CD4-positive, alpha-beta T cell treated with Interferon alpha-2 for 1 hour (primary cell): ENCODE data around the gene SLC4A11.
A peak's percentile ranks its signal among the peaks of the same experiment; 100 is the strongest.

Experiments used
- DNase-seq, 2 donors: peaks; one replicate each; pipeline ENCODE4 v3.0.0-alpha.2; 2020 to 2022

SLC4A11 gene

DNA sequence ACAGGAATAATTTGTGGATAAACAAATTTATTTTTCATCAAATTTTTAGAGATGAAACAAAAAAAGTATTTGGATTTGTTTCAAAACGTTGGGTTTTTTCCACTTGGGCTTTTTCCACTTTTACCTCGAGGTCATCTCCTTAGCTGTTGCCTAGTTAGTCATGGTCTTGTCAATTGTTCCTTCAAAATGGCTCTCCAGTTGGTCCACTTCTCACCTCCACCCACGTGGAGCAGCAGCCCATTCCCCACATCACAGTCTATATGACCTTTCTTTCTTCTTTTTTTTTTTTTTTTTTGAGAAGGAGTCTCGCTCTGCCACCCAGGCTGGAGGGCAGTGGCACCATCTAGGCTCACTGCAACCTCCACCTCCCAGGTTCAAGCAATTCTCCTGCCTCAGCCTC, 6.7 kb upstream of the SLC4A11 start:
- DNase-seq, result no peak

DNA sequence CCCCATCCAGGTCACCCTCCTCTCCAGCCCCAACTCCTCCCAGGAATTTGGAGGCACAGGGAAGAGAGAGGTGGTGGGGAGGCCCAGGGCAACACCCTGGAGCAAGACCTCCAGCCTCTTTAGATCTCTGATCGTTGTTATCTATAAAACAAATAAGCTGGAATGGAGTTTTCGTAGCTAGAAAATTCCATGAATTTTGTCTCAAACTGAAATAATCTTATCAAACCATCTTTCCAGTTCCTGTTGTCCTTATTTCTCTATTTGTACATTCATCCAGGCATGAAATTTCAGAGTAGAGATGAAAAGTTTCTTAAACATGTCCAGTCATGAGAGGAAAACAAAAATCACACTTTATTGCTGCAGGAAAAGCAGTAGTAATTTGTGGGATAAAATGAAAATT, 6.2 kb upstream of the SLC4A11 start:
- no peak for DNase-seq

DNA sequence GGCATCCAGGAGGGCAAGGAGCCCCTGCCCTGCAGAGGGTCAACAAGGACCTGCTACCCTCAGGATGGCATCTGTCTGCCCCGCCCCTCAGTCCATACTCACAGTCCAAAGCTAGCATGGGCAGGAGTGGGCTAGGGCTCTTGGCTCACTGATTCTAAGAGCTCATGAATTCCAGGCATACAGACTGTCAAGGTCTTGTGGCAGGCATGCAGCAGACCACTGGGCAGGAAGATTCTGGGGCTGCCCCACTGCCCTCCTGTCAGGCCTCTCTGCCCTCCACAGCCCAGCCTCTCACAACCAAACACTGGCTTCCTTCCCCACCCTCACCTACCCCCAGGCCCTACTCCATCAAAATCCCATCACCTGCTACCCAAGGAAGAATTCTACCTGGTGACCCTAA, 5.6 kb upstream of the SLC4A11 start:
- no peak for DNase-seq

DNA sequence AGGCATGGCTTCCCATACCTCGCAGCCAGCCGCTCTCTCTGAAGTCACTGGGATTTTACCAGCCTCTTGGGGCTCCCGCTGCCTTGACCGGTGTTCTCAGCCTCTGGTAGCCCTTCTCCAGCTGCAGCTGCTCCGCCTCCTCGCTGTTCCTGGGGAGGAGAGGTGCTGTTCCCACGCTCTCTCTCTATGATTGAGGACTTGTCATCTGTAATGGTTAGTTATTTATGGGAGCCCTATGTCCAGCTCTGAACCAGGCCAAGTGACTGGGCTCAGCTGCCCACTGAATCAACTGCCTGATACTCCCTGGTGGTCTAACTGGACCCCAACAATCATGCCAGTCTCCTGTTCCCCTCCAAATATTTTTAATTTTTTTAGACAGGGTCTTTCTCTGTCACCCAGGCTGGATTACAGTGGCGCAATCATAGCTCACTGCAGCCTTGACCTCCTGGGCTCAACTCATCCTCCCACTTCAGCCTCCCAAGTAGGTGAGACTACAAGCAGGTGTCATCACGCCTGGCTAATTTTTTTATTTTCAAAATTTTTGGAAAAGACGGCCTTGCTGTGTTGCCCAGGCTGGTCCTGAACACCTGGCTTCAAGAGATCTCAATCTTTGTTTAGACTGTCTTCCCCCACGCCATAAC, 4.8 kb upstream of the SLC4A11 start:
- DNase-seq, result no peak

DNA sequence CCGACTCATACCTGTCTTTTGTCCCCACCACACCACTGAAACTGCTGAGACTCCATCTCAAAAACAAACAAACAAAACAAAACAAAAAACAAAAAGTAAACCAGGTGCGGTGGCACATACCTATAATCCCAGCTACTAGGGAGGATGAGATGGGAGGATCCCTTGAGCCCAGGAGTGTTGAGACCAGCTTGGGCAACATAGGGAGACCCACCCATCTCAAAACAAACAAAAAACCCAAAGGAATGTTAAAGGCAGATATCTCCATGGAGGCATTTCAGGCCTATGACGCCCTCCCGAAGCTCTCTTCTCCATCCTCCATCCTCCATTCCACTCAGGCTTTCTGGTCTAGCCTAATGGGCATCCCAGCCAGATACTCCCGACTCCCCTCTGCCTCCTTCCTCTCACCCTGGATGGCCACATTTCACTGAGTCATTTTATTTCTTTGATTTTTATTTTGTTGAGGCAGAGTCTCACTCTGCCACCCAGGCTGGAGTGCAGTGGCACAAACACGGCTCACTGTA, 3.2 kb upstream of the SLC4A11 start:
- DNase-seq, result no peak

DNA sequence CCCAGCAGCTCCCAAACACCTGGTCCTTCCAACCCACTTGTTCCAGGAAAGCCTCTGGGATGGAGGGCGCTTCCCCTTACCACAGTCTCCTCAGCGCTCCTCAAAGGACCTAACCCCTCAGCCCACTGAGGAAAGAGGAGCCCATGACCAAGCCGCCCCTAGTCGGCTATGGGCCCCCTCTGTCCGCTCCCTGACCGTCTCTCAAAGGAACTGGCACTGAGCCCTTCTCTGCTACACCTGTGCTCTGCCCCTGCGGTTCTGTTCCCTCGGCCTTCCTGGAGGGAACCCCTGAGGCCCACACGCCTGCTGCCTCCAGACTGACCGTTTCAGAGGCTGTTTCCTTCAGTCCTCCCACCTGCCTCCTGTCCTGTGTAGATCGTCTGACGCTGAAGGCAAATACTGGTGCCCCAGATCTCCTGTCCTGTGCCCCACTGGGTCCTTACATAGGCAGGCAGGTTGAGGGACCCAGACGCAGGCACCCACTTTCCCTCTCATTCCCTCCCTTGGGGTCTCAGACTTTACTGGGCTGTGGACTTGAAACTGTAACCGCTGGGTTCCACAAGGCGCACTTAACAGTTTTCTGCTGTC, 1.9 kb upstream of the SLC4A11 start:
- no peak for DNase-seq

DNA sequence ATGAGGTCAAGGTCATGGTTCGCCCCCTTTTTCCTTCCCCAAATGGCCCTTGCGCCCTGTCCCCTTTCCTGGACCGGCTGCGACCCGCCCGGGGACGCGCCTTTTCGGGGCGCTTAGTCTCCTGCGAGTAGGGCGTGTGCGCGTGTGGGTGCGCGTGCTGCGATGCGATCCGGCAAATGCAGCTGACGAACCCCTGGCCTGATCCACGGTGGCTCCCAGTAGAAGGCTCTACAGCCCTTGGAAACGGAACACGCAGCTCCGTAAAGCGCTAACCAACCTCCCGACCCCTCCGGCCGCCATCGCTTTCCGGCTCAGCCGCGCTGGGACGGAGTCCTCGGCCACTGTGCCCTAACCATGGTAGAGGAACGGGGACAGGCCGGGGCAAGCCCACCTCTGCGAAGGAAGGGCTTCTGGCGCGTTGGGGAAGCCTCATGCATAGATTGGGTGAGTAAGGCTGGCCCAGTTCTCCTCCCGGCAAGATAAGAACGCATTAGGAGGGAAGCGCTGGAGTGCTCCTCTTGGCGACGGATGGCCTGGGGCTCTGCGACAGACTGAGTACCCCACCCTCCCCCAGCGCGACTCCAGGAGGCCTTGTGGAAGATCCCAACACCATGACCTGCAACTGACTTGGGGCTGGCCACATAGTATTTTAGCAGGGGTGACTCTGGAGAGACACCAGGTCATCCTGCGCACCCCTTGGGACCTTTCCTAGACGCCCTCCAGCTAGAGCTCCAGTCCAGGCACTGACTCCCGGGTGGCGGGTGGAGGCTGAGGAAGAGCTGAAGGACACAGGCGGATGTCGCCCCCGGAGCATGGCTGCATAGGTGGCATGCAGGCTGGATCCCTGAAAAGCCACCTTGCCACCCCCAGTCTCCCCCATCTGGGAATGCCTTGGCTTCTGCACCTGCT, 1.1 kb upstream of the SLC4A11 start:
- DNase-seq, result no peak

DNA sequence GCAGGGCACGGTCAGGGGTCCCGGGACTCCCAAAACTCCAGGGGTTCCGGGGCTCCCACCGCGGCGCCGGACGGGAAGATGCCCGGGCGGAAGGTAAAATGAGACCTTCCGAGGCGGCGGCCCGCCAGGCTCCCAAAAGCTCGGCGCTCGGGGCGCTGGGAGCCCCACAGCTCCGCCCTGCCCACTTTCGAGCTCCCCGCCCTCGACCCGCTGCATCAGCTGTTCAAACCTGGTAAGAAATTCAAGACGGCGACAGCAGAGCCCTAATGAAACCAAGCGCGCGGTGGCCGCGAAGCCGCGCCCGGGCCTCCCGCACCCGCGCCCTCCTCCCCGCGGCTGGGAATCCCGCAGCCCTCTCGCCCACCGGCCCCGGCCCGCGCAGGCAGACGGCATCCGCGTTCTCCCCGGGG, 369 bp downstream of the SLC4A11 start:
- DNase-seq, result peak; percentile 21 to 48

DNA sequence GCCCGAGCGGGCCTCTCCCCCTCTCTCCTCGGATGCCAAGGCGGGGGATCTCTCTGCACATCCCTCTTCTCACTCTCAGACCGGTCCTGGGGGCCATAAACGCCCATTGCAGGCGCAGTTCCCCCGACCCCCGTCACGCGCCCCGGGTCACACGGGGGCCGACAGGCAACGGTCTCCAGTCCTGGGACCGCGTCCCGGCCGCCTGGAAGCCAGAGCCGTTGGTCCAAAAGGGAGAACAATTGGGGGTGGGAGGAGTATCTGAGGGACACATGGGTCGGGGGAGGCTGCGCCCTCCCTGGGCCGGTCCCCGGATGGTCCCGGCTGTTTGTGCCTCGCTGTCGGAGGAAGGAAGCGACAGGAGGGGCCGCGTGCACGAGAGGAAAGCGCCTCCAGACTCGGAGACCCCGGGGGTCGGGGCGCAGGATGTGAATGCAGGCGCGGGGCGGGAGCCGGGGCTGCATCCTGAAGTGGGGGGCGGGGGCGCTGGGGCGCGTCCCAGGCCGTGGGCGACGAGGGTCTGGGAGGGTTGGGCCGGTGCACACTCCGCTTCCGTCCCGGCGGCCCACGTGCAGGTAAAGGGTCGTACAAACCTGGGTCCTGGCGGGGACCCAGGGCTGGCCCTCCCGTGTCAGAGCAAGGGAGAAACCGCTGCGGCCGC, 903 bp downstream of the SLC4A11 start:
- DNase-seq, result peak in 1 of 2 donors; percentile 5

DNA sequence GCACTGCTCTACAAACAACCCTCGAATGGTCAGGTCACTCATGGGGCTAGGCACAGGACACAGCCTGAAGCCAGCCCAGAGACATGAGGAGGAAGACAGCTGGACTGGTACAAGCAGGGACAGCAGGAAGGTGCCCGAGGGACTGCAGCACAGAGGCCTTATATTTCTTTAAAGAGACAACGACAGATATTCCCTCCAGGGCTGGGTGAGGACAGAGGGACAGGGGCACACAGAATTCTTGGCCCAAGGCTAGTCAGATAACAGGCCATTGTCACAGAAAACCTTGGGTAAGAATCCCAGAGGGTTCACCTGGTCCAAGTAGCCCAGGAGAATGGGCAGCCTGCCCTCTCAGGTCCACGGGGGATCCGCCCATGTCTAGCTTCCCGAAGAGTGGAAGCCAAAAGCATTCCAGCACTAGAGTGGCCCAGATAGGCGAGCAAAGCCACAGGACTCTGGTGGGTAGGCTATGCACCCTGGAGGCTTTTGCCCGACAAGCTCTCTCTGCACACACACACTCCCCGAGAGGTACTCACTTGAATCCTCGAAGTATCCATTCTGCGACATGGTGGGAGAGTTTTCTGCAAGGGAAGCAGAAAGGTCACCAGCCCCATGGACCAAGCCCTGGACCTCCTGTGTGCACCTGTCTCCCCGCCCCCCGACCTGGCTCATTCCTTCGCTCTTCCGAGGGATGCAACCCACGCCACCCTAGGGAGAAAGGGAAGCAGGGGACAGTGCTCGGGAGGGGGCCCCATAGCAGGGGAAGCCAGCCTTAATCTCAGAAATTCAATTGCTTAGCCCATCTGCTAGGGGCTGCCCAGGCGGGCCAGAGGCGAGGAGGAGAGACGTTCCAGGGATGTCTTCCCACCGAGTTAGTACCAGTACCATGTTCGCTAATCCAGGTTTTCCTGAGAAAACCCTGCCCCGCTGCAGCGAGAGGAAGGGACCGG, 1.7 kb downstream of the SLC4A11 start:
- DNase-seq, result no peak

DNA sequence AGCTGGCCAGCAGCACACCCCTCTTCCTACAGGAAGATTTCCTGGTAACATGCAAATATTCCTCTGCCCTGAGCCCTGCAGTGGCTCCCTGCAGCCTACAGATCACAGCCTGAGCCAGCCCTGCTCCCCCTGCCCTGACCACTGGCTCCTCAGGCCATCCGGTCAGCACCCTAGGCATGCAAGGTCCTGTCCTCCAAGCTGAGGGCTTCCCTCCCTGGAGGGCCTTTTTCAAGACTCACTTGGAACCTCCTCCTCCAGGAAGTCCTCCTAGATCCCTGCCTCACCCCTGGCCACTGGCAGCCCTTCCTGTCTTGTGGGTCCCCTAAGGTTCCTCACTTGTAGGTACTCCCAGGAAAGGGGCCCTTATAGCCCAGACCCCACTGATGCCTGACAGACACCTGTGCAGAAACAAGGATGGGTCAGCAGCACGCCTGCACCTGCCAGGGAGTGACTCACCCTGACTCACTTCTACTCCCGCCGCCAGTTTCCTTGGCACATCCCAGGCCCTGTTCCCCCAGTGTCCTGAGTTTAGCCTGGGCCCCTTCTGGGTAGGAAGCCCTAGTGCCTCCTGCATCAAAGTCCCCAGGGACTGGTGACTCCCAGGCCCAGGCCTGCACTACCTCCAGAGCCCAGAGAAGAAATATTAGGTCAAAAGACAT, 3.2 kb downstream of the SLC4A11 start:
- no peak for DNase-seq

DNA sequence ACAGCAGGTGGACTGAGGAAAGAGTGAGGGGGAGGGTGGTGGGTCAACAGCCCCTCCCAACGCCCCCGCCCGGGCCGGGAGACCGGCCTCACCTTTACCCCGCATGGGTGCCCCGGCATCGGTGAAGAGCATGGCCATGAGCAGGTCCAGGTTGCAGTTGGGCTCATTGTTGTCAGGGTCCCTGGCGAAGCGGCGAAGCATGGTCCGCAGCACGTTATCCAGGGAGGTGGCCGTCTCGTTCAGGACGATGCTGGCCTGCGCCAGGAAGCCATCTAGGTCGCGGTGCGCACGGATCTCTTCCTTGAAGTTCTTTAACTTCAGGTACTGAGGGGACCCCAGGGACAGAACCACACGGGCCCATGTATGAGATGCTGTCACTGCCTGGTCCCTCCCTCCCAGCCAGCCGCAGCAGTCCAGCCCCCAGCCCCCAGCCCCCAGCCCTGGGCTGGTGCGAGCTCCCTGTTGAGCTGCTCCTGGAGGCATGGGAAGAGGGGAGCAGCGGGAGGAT, 4.9 kb downstream of the SLC4A11 start:
- DNase-seq, result no peak

DNA sequence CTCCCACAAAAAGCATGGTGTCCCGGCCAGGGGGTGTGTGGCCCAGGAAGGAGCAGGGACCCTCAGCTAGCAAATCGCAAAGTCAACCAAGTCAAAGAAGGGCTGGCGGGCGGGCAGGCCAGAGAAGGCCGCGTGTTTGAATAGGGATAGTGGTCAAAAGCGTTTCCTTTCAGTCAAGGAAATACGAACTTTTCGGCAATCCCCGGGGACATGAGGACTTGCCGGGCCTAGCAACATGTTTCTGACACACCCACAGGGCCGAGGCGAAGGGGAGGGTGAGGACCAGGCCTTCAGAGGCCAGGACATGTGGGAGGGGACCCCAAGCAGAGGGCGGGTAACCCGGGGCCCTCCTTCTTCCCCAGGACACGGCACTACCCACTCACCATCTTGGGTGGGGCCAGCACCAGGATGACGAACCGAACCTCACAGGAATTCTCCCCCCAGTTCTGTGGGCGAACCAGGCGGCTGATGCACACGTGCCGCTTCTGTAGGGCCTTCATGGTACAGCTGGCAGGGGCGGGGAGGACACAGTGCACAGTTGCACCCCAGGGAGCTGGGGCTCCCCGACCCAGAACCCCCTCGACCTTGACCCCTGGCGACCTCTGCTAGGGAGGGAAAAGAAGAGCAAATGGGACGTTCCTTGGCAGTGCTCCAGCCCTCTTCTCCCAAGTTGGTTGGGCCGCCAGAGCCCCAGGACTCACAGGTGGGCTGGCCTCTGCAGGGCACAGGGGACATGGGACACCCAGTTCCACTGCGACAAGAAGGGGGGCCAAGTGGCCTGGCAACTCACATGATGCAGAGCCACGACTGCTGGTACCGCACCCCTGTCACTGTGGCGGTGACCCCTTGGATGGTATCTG, 5.6 kb downstream of the SLC4A11 start:
- no peak for DNase-seq

DNA sequence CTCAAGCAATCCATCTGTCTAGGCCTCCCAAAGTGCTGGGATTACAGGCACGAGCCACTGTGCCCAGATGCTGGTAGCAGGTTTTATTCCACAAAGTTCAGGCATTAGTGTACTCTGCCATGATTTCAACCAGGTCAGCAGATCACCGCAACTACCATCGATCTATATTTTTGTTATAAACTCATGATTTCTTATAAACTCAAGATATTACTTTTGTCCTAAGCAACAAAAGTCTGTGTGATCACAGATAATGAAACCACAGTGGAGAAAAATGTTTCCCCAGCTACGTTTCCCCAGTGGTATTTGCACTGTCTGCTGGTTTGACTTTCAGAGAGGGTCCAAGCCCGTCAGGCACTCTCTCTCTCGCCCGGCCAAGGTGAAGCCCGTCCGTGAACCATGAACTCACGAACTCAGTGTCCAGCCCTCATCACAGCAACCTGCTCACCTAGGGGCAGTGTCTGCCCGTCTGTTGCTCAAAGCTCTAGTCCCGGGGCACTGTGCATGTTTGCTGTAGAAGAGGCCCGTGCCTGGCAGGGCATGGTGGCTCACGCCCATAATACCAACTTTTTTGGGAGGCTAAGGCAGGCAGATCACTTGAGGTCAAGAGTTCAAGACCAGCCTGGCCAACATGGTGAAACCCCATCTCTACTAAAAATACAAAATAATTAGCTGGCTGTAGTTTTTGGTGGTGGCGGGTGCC, 7.0 kb downstream of the SLC4A11 start:
- DNase-seq, result no peak

DNA sequence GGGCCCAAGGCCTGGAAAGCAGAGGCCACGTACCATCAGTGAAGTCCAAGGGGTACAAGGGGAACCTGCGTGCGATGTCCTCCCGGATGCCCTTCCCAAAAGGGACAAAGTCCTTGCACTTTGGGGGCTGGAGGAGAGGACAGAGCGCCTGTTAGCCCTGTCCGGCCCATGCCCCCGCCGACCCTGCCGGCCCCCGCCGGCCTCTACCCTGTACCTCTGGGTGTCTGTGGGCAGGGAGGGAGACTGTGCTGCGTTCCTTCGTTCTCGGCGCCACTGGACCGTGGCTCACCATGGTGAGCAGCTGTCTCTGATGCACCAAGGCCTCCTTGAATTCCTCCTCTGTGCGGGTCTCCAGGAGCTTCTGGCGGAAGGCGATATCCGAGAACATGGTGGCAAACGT, 7.9 kb downstream of the SLC4A11 start:
- no peak for DNase-seq

DNA sequence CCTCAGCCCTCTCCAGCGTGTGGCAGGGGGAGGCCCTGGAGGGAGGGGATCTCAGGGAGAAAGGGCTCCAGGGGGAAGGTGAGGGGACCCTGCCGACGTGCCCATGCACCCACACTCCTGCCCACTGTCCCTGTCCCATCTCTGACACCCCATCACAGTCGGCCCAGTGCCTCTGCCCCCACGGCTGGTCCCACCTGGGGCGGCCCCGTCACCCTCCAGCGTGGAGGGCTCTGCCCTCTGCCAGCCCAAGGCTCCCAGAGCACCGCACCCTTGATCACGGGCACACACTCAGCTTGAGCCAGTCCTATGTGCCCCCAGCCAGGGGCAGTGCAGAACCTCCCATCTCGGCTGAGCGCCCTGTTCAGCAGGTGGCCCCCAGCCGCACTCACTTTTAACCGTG, 9.2 kb downstream of the SLC4A11 start:
- DNase-seq, result no peak

DNA sequence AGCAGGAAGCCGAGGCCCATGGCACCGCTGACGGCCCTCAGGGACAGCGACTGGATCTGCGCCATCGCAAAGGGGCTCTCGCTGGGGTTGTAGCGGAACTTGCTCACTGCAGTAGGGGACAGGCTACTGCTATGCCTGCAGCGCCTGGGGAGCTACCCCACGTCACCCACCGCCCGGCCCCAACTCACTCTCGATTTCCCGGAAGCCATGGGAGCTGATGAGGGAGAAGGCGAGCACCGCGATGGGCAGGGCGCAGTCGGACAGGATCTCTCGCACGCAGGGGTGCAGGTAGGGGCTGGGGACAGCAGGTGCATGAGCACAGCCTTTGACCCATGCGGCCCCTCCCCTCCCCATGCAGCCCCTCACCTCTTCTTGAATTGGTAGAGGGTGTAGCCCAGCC, 9.8 kb downstream of the SLC4A11 start:
- DNase-seq, result no peak

DNA sequence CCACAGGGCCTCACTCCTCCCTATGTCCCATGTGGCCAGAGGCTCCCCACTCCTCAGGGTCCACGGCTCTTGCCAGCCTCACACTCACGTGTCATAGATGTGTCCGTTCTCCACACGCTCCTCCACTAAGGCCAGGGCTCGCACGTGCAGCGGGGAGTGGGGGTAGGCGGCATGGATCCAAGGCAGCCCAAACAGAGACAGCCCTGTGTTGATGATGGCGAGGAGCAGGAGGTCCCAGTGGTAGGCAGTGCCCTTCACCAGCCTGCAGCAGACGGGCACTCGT, 10.3 kb downstream of the SLC4A11 start:
- DNase-seq, result no peak

DNA sequence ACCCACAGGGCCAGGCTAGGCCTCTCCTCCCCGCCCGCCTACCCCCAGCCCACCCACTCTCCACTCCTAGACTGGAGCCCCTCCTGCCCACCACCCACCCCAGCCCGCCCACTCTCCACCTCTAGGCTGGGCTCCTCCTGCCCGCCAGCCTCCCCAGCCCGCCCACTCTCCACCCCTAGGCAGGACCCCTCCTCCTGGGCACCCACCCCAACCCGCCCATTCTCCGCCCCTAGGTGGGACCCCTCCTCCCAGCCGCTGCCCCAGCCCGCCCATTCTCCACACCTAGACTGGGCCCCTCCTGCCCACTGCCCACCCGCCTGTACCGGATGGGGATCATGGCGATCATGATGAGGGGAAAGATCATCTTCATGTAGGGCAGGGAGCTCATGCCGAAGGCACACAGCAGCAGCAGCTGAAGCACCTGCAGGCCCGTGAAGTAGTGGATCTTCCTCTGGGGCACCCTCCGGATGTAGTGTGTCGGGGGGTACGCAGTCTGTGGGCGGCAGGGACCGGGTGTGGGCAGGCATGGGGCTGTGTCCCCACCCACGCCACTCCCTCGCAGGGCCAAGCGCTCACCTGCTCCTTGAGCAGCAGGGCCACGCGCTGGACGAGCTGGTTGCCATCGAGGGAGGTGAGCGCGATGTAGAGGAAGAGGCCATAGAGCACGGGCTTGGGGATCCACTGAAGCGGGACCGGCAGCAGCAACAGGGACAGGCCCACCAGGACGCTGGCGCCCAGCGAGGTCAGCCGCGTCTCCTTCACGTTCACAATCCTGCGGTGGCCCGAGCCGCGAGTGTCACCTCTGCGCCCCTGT, 10.8 kb downstream of the SLC4A11 start:
- DNase-seq, result no peak
